Epithelial cell of prostate (primary cell): ENCODE measurements around the gene CNKSR3.

ENCODE experiments used
- DNase-seq: peaks from one replicate; pipeline ENCODE4 v3.0.0-alpha.2; 2011; ENCODE audit warnings: low read depth, low spot score
- H3K27ac ChIP-seq: fragments of 450-650 bp; 2 replicates; pipeline ENCODE4 v1.5.1; 2017; ENCODE audit warnings: mild to moderate bottlenecking

The CNKSR3 gene

GRCh38 chr6:154432533-154433476 is 77.7 kb downstream of the CNKSR3 start:
- H3K27ac ChIP-seq: no peak overlapping the region

GRCh38 chr6:154430481-154430919 is 80.0 kb downstream of the CNKSR3 start:
- DNase-seq: no peak
- no peak overlapping the region for H3K27ac ChIP-seq

More at GRCh38 chr6:154432533-154433476, 77.7 kb downstream of the CNKSR3 start:
- no peak for DNase-seq

- DNase-seq: no peak
These were observed 80.8 kb downstream of the CNKSR3 start for GRCh38 chr6:154429711-154430110.

GRCh38 chr6:154428897-154429296 is 81.6 kb downstream of the CNKSR3 start:
- no peak for DNase-seq
- H3K27ac ChIP-seq: no peak overlapping the region

More at GRCh38 chr6:154429711-154430110, 80.8 kb downstream of the CNKSR3 start:
- no peak overlapping the region for H3K27ac ChIP-seq

GRCh38 chr6:154427446-154427845 is 83.0 kb downstream of the CNKSR3 start:
- no peak for DNase-seq
- no peak overlapping the region for H3K27ac ChIP-seq

GRCh38 chr6:154426997-154427396 is 83.5 kb downstream of the CNKSR3 start:
- no peak for DNase-seq
- H3K27ac ChIP-seq: no peak overlapping the region

GRCh38 chr6:154425034-154425433 is 85.5 kb downstream of the CNKSR3 start:
- no peak overlapping the region for H3K27ac ChIP-seq
- DNase-seq: no peak

GRCh38 chr6:154414021-154414813 is 96.3 kb downstream of the CNKSR3 start:
- H3K27ac ChIP-seq: peak overlapping the region; percentile 1
- DNase-seq: peak; percentile 46

GRCh38 chr6:154412106-154412820 is 98.2 kb downstream of the CNKSR3 start:
- no peak for DNase-seq
- H3K27ac ChIP-seq: no peak overlapping the region

- H3K27ac ChIP-seq: peak overlapping the region; percentile 18
- DNase-seq: no peak
These were observed 99.4 kb downstream of the CNKSR3 start for GRCh38 chr6:154411076-154411475.

- DNase-seq: peak; percentile 36
These were observed 99.8 kb downstream of the CNKSR3 start for GRCh38 chr6:154410619-154411072.

GRCh38 chr6:154408891-154409500 is 101.5 kb downstream of the CNKSR3 start:
- no peak for DNase-seq
- no peak overlapping the region for H3K27ac ChIP-seq

More at GRCh38 chr6:154410619-154411072, 99.8 kb downstream of the CNKSR3 start:
- peak overlapping the region; percentile 18 for H3K27ac ChIP-seq

GRCh38 chr6:154407440-154407839 is 103.0 kb downstream of the CNKSR3 start:
- no peak overlapping the region for H3K27ac ChIP-seq
- DNase-seq: no peak

- no peak for DNase-seq
- H3K27ac ChIP-seq: no peak overlapping the region
These were observed 103.6 kb downstream of the CNKSR3 start for GRCh38 chr6:154406869-154407268.

GRCh38 chr6:154406301-154406700 is 104.2 kb downstream of the CNKSR3 start:
- DNase-seq: no peak
- H3K27ac ChIP-seq: no peak overlapping the region

- no peak for DNase-seq
- no peak overlapping the region for H3K27ac ChIP-seq
These were observed 105.6 kb downstream of the CNKSR3 start for GRCh38 chr6:154404791-154405400.

- no peak overlapping the region for H3K27ac ChIP-seq
- DNase-seq: no peak
These were observed 106.7 kb downstream of the CNKSR3 start for GRCh38 chr6:154403788-154404187.

- peak overlapping the region; percentile 53 for H3K27ac ChIP-seq
- peak; percentile 66 for DNase-seq
These were observed 108.3 kb downstream of the CNKSR3 start for GRCh38 chr6:154402081-154402780.

- DNase-seq: no peak
These were observed 111.4 kb downstream of the CNKSR3 start for GRCh38 chr6:154399097-154399496.

More at GRCh38 chr6:154399097-154399496, 111.4 kb downstream of the CNKSR3 start:
- no peak overlapping the region for H3K27ac ChIP-seq
